Fibroblast of lung (primary cell): Measurements from ENCODE around the gene PTPRH. TPM values are rescaled to one million over a fixed set of nuclear protein-coding genes. Genes with fewer than 3 reads are reported as not detected.

Experiments used
- DNase-seq, 2 donors: peaks; one replicate each; pipeline versions ENCODE4 v3.0.0 to v3.0.0-alpha.2; 2010; ENCODE audit warnings: low read depth in 2 of 2
- H2AFZ ChIP-seq: 2 replicates; pipeline ENCODE4 v1.5.1; 2012; ENCODE audit warnings: low read length, control low read depth, inconsistent platforms
- H3K27ac ChIP-seq: 2 replicates; pipeline ENCODE4 v1.5.1; 2011; ENCODE audit warnings: low read length, control low read depth; ENCODE audit not compliant: insufficient read depth
- H3K27me3 ChIP-seq: 2 replicates; pipeline ENCODE4 v1.5.1; 2011; ENCODE audit warnings: mild to moderate bottlenecking, low read length; ENCODE audit not compliant: control insufficient read depth, insufficient read depth
- H3K36me3 ChIP-seq: 2 replicates; pipeline ENCODE4 v1.5.1; 2011; ENCODE audit warnings: low read length; ENCODE audit not compliant: control insufficient read depth, insufficient read depth
- H3K4me1 ChIP-seq: 2 replicates; pipeline ENCODE4 v1.5.1; 2011; ENCODE audit warnings: low read length; ENCODE audit not compliant: control insufficient read depth, insufficient read depth; ENCODE audit errors: extremely low read depth
- H3K4me2 ChIP-seq: 2 replicates; pipeline ENCODE4 v1.5.1; 2011; ENCODE audit warnings: low read length, control low read depth; ENCODE audit not compliant: insufficient read depth; ENCODE audit errors: extremely low read depth
- H3K4me3 ChIP-seq, 4 experiments: fragments of 200-600 bp in 1 of 4; sonication (generic) in 1 of 4; replicated peaks in 1 of 4; 2 replicates each; pipeline ENCODE4 v1.5.1; 2011 to 2016; ENCODE audit warnings: low read length in 4 of 4, low read depth in 3 of 4, mild to moderate bottlenecking in 3 of 4, control low read depth in 2 of 4, inconsistent platforms in 1 of 4, mixed read lengths in 1 of 4; ENCODE audit not compliant: insufficient read depth in 1 of 4; ENCODE audit errors: control extremely low read depth in 1 of 4
- H3K79me2 ChIP-seq: 2 replicates; pipeline ENCODE4 v1.5.1; 2012; ENCODE audit warnings: mild to moderate bottlenecking, low read length, inconsistent platforms; ENCODE audit not compliant: control insufficient read depth, insufficient read depth
- H3K9ac ChIP-seq: 2 replicates; pipeline ENCODE4 v1.5.1; 2011; ENCODE audit warnings: mild to moderate bottlenecking, low read length, control low read depth; ENCODE audit not compliant: insufficient read depth
- H3K9me3 ChIP-seq: 2 replicates; pipeline ENCODE4 v1.5.1; 2012; ENCODE audit warnings: low read depth, low read length; ENCODE audit not compliant: control insufficient read depth, insufficient read depth
- H4K20me1 ChIP-seq: 2 replicates; pipeline ENCODE4 v1.5.1; 2011; ENCODE audit warnings: low read length; ENCODE audit not compliant: control insufficient read depth, insufficient read depth; ENCODE audit errors: extremely low read depth
- CTCF ChIP-seq, 2 donors: IDR thresholded peaks in 1 of 2; conservative IDR thresholded peaks in 1 of 2; 1 replicate in 1 of 2; 2 replicates in 1 of 2; pipeline ENCODE4 v1.5.1; 2011 to 2012; ENCODE audit warnings: low read length in 2 of 2, control low read depth in 1 of 2, inconsistent platforms in 1 of 2, low read depth in 1 of 2, mild to moderate bottlenecking in 1 of 2
- EZH2 ChIP-seq: IDR thresholded peaks from 2 replicates; pipeline ENCODE4 v1.5.1; 2012; ENCODE audit warnings: low read length, control low read depth, mild to moderate bottlenecking; ENCODE audit errors: missing control alignments
- polyA plus RNA-seq, 2 donors: library from polyadenylated mRNA; depleted of rRNA in 1 of 2; stranded (reverse) in 1 of 2; unstranded in 1 of 2; fragments of >200 nt; gene quantifications; 2 replicates each; pipeline ENCODE4 v1.2.1, GENCODE V29; 2011 to 2012; ENCODE audit warnings: missing spikeins in 1 of 2
- total RNA-seq: library from RNA; depleted of rRNA; stranded (reverse); fragments of >200 nt; gene quantifications from 2 replicates; pipeline ENCODE4 v1.2.1, GENCODE V29; 2014

PTPRH gene
- total and polyA plus RNA-seq, 2 donors (not counting 1 experiment from before 2014, with no cell fraction given), result 4.4 to 19.5 TPM

- no peak overlapping the region for H3K4me2 ChIP-seq
- no peak overlapping the region for H3K27ac ChIP-seq
- DNase-seq, result no peak
- no peaks in the 10 kb centered on the region for H3K9me3 ChIP-seq
- no peaks in the 10 kb centered on the region for H4K20me1 ChIP-seq
- H3K27me3 ChIP-seq, result no peaks in the 10 kb centered on the region
- no peak overlapping the region for H2AFZ ChIP-seq
- no peak overlapping the region for H3K4me3 ChIP-seq
- H3K4me1 ChIP-seq, result no peaks in the 10 kb centered on the region
- TF ChIP-seq EZH2, result no peak
- no peak for TF ChIP-seq CTCF (conservative IDR thresholded peaks at IDR 0.05 in 1 of 2, IDR thresholded peaks at IDR 0.05 in 1 of 2; ENCODE audit: low read depth in 1 of 2, low read length in 2 of 2)
- no peaks in the 10 kb centered on the region for H3K79me2 ChIP-seq
- peaks cover 39% of the 10 kb centered on the region for H3K36me3 ChIP-seq
- no peak overlapping the region for H3K9ac ChIP-seq
These were observed 31.4 kb upstream of the PTPRH start for GRCh38 chr19:55240713-55241020.

- Histone ChIP-seq H3K36me3 (peaks cover 38% of the 10 kb centered on the region), H4K20me1 (no peaks in the 10 kb centered on the region), H3K9me3 (no peaks in the 10 kb centered on the region), H3K4me2 (no peak overlapping the region), H3K79me2 (no peaks in the 10 kb centered on the region), H3K4me1 (no peaks in the 10 kb centered on the region), H2AFZ (no peak overlapping the region), H3K9ac (no peak overlapping the region), H3K27me3 (no peaks in the 10 kb centered on the region), H3K4me3 (no peak overlapping the region), H3K27ac (no peak overlapping the region)
- DNase-seq, result no peak
- no peak for TF ChIP-seq EZH2
- TF ChIP-seq CTCF (conservative IDR thresholded peaks at IDR 0.05 in 1 of 2, IDR thresholded peaks at IDR 0.05 in 1 of 2; ENCODE audit: low read depth in 1 of 2, low read length in 2 of 2), result no peak
These were observed 29.7 kb upstream of the PTPRH start for GRCh38 chr19:55239004-55239403.

GRCh38 chr19:55238030-55238429 lies 28.7 kb upstream of the PTPRH start:
- Histone ChIP-seq H3K27me3 (no peaks in the 10 kb centered on the region), H3K27ac (no peak overlapping the region), H3K4me3 (no peak overlapping the region), H3K9me3 (no peaks in the 10 kb centered on the region), H2AFZ (no peak overlapping the region), H3K9ac (no peak overlapping the region), H3K4me1 (no peaks in the 10 kb centered on the region), H3K79me2 (no peaks in the 10 kb centered on the region), H4K20me1 (no peaks in the 10 kb centered on the region), H3K36me3 (peaks cover 38% of the 10 kb centered on the region), H3K4me2 (no peak overlapping the region)
- DNase-seq, result no peak
- TF ChIP-seq CTCF (conservative IDR thresholded peaks at IDR 0.05 in 1 of 2, IDR thresholded peaks at IDR 0.05 in 1 of 2; ENCODE audit: low read depth in 1 of 2, low read length in 2 of 2), result no peak
- TF ChIP-seq EZH2, result no peak
